ENCODE data around the gene ACTR5. TPM values are rescaled to one million over a fixed set of nuclear protein-coding genes. Genes with fewer than 3 reads are reported as not detected.

Gene ACTR5
- total and polyA plus RNA-seq, 2 of the 13 experiments (the other 11 are each of a cell fraction or from before 2014, with no cell fraction given): 19.5 to 20.5 TPM

DNA sequence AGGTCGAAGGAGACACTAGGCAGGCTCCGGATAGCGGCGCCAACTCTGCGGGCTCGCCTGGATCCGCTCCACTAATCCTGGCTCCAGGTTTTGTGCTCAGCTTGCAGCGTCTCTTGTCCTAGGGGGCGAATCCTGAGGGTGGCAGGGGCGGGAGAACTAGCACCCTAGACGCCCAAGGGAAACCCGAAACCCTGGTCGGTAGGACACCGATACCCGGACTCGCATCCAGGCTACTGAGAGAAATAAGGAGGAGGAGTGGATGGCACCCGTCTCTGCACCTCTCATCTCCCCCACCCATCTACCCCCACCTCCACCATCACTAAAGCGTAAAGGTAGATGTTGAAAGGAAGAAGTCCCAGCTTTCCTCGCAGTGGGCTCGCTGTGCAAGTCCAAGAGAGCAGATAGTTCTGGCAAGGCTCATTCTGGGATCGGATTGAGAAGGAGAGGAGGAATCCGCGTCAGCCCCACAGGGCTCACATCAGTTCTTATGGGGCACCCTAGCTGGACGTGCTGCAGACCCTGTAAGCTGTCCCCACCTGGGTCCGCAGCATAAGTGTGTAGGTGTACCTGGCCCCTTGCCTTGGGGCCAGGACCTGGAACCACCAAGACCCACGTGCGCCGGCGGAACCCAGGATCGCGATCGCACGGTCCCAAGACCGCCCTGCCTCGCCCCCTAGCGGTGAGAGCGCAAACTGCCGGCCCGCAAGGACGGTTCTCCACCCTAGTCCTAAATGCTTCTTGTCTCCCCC, 17.1 kb upstream of the ACTR5 start (continued):
- TF ChIP-seq PLRG1 (conservative IDR thresholded peaks at IDR 0.05) (no peak), KDM5B (CRISPR knock-in tag; IDR thresholded peaks at IDR 0.05; ENCODE audit: borderline replicate concordance) (peak; percentile 95; the same call in 1 of the 2 replicates), GFI1 (CRISPR knock-in tag; IDR thresholded peaks at IDR 0.05; ENCODE audit: borderline replicate concordance) (no peak), TCF7L2 (IDR thresholded peaks at IDR 0.05; ENCODE audit: low read depth, low read length) (no peak), JDP2 (CRISPR knock-in tag; IDR thresholded peaks at IDR 0.05; ENCODE audit: borderline replicate concordance) (no peak), NFYB (CRISPR knock-in tag; IDR thresholded peaks at IDR 0.05) (no peak), HNRNPL (IDR thresholded peaks at IDR 0.05; ENCODE audit: low read depth, low read length) (no peak), ZNF530 (CRISPR knock-in tag; IDR thresholded peaks at IDR 0.05; ENCODE audit: low read depth) (no peak), LCORL (IDR thresholded peaks at IDR 0.05) (no peak), LCORL (CRISPR knock-in tag; IDR thresholded peaks at IDR 0.05) (no peak; the same call in 1 of the 2 replicates), ZNF850 (CRISPR knock-in tag; conservative IDR thresholded peaks at IDR 0.05) (no peak), NFRKB (IDR thresholded peaks at IDR 0.05) (no peak), RNF2 (conservative IDR thresholded peaks at IDR 0.05; ENCODE audit: low read depth) (peak; percentile 43; the same call in 1 of the 2 replicates), ZNF160 (CRISPR knock-in tag; IDR thresholded peaks at IDR 0.05) (peak; percentile 58; the same call in 1 of the 2 replicates), MZF1 (CRISPR knock-in tag; IDR thresholded peaks at IDR 0.05; ENCODE audit: borderline replicate concordance) (0 out of 2 replicates have a peak, but pooled peaks have one; percentile 69), SATB2 (CRISPR knock-in tag; IDR thresholded peaks at IDR 0.05) (no peak)
- TF ChIP-seq, protein P1, sequence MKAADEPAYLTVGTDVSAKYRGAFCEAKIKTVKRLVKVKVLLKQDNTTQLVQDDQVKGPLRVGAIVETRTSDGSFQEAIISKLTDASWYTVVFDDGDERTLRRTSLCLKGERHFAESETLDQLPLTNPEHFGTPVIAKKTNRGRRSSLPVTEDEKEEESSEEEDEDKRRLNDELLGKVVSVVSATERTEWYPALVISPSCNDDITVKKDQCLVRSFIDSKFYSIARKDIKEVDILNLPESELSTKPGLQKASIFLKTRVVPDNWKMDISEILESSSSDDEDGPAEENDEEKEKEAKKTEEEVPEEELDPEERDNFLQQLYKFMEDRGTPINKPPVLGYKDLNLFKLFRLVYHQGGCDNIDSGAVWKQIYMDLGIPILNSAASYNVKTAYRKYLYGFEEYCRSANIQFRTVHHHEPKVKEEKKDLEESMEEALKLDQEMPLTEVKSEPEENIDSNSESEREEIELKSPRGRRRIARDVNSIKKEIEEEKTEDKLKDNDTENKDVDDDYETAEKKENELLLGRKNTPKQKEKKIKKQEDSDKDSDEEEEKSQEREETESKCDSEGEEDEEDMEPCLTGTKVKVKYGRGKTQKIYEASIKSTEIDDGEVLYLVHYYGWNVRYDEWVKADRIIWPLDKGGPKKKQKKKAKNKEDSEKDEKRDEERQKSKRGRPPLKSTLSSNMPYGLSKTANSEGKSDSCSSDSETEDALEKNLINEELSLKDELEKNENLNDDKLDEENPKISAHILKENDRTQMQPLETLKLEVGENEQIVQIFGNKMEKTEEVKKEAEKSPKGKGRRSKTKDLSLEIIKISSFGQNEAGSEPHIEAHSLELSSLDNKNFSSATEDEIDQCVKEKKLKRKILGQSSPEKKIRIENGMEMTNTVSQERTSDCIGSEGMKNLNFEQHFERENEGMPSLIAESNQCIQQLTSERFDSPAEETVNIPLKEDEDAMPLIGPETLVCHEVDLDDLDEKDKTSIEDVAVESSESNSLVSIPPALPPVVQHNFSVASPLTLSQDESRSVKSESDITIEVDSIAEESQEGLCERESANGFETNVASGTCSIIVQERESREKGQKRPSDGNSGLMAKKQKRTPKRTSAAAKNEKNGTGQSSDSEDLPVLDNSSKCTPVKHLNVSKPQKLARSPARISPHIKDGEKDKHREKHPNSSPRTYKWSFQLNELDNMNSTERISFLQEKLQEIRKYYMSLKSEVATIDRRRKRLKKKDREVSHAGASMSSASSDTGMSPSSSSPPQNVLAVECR (CRISPR knock-in tag; IDR thresholded peaks at IDR 0.05; ENCODE audit: borderline replicate concordance): peak; percentile 70; the same call in 1 of the 2 replicates
- TF ChIP-seq, protein P2, sequence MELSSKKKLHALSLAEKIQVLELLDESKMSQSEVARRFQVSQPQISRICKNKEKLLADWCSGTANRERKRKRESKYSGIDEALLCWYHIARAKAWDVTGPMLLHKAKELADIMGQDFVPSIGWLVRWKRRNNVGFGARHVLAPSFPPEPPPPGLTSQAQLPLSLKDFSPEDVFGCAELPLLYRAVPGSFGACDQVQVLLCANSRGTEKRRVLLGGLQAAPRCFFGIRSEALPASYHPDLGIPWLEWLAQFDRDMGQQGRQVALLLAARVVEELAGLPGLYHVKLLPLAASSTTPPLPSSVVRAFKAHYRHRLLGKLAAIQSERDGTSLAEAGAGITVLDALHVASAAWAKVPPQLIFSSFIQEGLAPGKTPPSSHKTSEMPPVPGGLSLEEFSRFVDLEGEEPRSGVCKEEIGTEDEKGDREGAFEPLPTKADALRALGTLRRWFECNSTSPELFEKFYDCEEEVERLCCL (CRISPR knock-in tag; IDR thresholded peaks at IDR 0.05; ENCODE audit: borderline replicate concordance): no peak
- TF ChIP-seq, protein P3, sequence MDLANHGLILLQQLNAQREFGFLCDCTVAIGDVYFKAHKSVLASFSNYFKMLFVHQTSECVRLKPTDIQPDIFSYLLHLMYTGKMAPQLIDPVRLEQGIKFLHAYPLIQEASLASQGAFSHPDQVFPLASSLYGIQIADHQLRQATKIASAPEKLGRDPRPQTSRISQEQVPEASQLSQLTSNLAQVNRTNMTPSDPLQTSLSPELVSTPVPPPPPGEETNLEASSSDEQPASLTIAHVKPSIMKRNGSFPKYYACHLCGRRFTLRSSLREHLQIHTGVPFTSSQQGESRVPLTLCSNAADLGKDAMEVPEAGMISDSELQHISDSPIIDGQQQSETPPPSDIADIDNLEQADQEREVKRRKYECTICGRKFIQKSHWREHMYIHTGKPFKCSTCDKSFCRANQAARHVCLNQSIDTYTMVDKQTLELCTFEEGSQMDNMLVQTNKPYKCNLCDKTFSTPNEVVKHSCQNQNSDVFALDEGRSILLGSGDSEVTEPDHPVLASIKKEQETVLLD (CRISPR knock-in tag; IDR thresholded peaks at IDR 0.05; ENCODE audit: low read depth): no peak
- TF ChIP-seq, protein P4, sequence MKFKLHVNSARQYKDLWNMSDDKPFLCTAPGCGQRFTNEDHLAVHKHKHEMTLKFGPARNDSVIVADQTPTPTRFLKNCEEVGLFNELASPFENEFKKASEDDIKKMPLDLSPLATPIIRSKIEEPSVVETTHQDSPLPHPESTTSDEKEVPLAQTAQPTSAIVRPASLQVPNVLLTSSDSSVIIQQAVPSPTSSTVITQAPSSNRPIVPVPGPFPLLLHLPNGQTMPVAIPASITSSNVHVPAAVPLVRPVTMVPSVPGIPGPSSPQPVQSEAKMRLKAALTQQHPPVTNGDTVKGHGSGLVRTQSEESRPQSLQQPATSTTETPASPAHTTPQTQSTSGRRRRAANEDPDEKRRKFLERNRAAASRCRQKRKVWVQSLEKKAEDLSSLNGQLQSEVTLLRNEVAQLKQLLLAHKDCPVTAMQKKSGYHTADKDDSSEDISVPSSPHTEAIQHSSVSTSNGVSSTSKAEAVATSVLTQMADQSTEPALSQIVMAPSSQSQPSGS (CRISPR knock-in tag; IDR thresholded peaks at IDR 0.05): peak; percentile 43; the same call in 1 of the 2 replicates
